GM23338 (cell line): ENCODE results near the gene TIMP3. TPM values are rescaled to one million over a fixed set of nuclear protein-coding genes. Genes with fewer than 3 reads are reported as not detected.

Source experiments
- ATAC-seq: fragments of 200-7000 bp; cut with Tn5 transposase; 3 replicates; pipeline ENCODE4 v1.9.1; 2020
- DNase-seq: peaks from one replicate; pipeline ENCODE4 v3.0.0-alpha.2; 2015; ENCODE audit warnings: low spot score
- H2AFZ ChIP-seq: fragments of 200-600 bp; sonication (generic); 2 replicates; pipeline ENCODE4 v1.8.0; 2016; ENCODE audit warnings: antibody characterized with exemption, mild to moderate bottlenecking, moderate library complexity
- H3F3A ChIP-seq: fragments of 200-600 bp; sonication (generic); replicated peaks from 2 replicates; pipeline ENCODE4 v1.8.0; 2017; ENCODE audit warnings: antibody characterized with exemption, mixed run types, low read depth
- H3K27ac ChIP-seq: fragments of 200-600 bp; sonication (generic); 2 replicates; pipeline ENCODE4 v1.6.1; 2016; ENCODE audit warnings: low read depth
- H3K27me3 ChIP-seq: fragments of 200-600 bp; sonication (generic); 2 replicates; pipeline ENCODE4 v1.8.0; 2016; ENCODE audit warnings: mild to moderate bottlenecking, mixed run types, moderate library complexity; ENCODE audit not compliant: insufficient read depth
- H3K36me3 ChIP-seq: fragments of 200-600 bp; sonication (generic); 2 replicates; pipeline ENCODE4 v1.8.0; 2016; ENCODE audit warnings: mild to moderate bottlenecking; ENCODE audit not compliant: insufficient read depth
- H3K4me1 ChIP-seq: fragments of 200-600 bp; sonication (generic); 2 replicates; pipeline ENCODE4 v1.8.0; 2016; ENCODE audit warnings: mild to moderate bottlenecking, moderate library complexity; ENCODE audit not compliant: insufficient read depth
- H3K4me2 ChIP-seq: fragments of 200-600 bp; sonication (generic); 2 replicates; pipeline ENCODE4 v1.7.1; 2017; ENCODE audit warnings: mixed run types
- H3K4me3 ChIP-seq: fragments of 200-600 bp; sonication (generic); 2 replicates; pipeline ENCODE4 v1.6.1; 2016; ENCODE audit warnings: mixed run types
- H3K79me2 ChIP-seq: fragments of 200-600 bp; sonication (generic); replicated peaks from 2 replicates; pipeline ENCODE4 v1.8.0; 2017; ENCODE audit warnings: mild to moderate bottlenecking; ENCODE audit not compliant: insufficient read depth
- H3K9me2 ChIP-seq: fragments of 200-600 bp; sonication (generic); 2 replicates; pipeline ENCODE4 v1.8.0; 2017; ENCODE audit not compliant: insufficient read depth
- H4K20me1 ChIP-seq: fragments of 200-600 bp; sonication (generic); replicated peaks from 2 replicates; pipeline ENCODE4 v1.8.0; 2017; ENCODE audit warnings: mild to moderate bottlenecking; ENCODE audit not compliant: insufficient read depth
- H3K27ac Mint-ChIP-seq: 2 replicates; pipeline ENCODE4 v1.8.0; 2020; ENCODE audit warnings: inconsistent platforms, mild to moderate bottlenecking, moderate library complexity, mixed read lengths
- H3K27me3 Mint-ChIP-seq: 3 replicates; pipeline ENCODE4 v1.8.0; 2022; ENCODE audit warnings: low read depth, mild to moderate bottlenecking, moderate library complexity, mixed read lengths, inconsistent platforms; ENCODE audit not compliant: insufficient read depth, poor library complexity
- H3K36me3 Mint-ChIP-seq: 3 replicates; pipeline ENCODE4 v1.8.0; 2021; ENCODE audit warnings: low read depth, mild to moderate bottlenecking, inconsistent platforms, moderate library complexity, mixed read lengths
- H3K4me1 Mint-ChIP-seq: 3 replicates; pipeline ENCODE4 v1.8.0; 2020; ENCODE audit warnings: mild to moderate bottlenecking, inconsistent platforms, mixed read lengths
- H3K4me3 Mint-ChIP-seq: 3 replicates; pipeline ENCODE4 v1.8.0; 2021; ENCODE audit warnings: moderate library complexity, mild to moderate bottlenecking, inconsistent platforms, mixed read lengths
- H3K9me3 Mint-ChIP-seq: 3 replicates; pipeline ENCODE4 v1.8.0; 2020; ENCODE audit warnings: moderate library complexity, mild to moderate bottlenecking, inconsistent platforms, mixed read lengths
- CREB1 ChIP-seq: fragments of 250-450 bp; sonication (Bioruptor Pico); IDR thresholded peaks from 2 replicates; pipeline ENCODE4 v1.5.0; 2020; ENCODE audit warnings: low read depth, mild to moderate bottlenecking, moderate library complexity
- CTCF ChIP-seq, 2 experiments: fragments of 200-600 bp in 1 of 2; sonication (generic) in 1 of 2; conservative IDR thresholded peaks; 2 replicates each; pipeline versions ENCODE4 v1.5.1 to v1.6.1; 2016 to 2017; ENCODE audit warnings: antibody characterized with exemption in 2 of 2, low read depth in 2 of 2, mild to moderate bottlenecking in 2 of 2, moderate library complexity in 1 of 2
- ETS1 ChIP-seq: IDR thresholded peaks from 2 replicates; pipeline ENCODE4 v1.6.1; 2016; ENCODE audit warnings: antibody characterized with exemption
- EZH2 ChIP-seq: fragments of 200-600 bp; sonication (generic); IDR thresholded peaks from one replicate; pipeline ENCODE4 v1.8.0; 2017; ENCODE audit warnings: antibody characterized with exemption, mild to moderate bottlenecking, low read depth; ENCODE audit not compliant: unreplicated experiment
- JUNB ChIP-seq: IDR thresholded peaks from one replicate; pipeline ENCODE4 v1.6.1; 2016; ENCODE audit warnings: antibody characterized with exemption; ENCODE audit not compliant: unreplicated experiment
- POLR2AphosphoS5 ChIP-seq: IDR thresholded peaks from 2 replicates; pipeline ENCODE4 v1.6.1; 2016; ENCODE audit warnings: antibody characterized with exemption, low read depth
- REST ChIP-seq: IDR thresholded peaks from one replicate; pipeline ENCODE4 v1.6.1; 2018; ENCODE audit warnings: antibody characterized with exemption; ENCODE audit not compliant: unreplicated experiment
- STAT1 ChIP-seq: IDR thresholded peaks from one replicate; pipeline ENCODE4 v1.6.1; 2016; ENCODE audit warnings: antibody characterized with exemption; ENCODE audit not compliant: unreplicated experiment
- ZNF114 ChIP-seq: fragments of 250-450 bp; sonication (Bioruptor Pico); IDR thresholded peaks from 2 replicates; pipeline ENCODE4 v1.5.0; 2020; ENCODE audit warnings: mild to moderate bottlenecking, moderate library complexity
- ZNF331 ChIP-seq: fragments of 250-450 bp; sonication (Bioruptor Pico); IDR thresholded peaks from 2 replicates; pipeline ENCODE4 v1.5.0; 2020; ENCODE audit warnings: low read depth, mild to moderate bottlenecking, moderate library complexity
- ZNF462 ChIP-seq: fragments of 250-450 bp; sonication (Bioruptor Pico); IDR thresholded peaks from 2 replicates; pipeline ENCODE4 v1.5.0; 2020; ENCODE audit warnings: mild to moderate bottlenecking, moderate library complexity
- polyA plus RNA-seq: library from polyadenylated mRNA; unstranded; fragments of >200 nt; fragmentation: Nextera tagmentation; extraction: Ambion mirVana; gene quantifications from 2 replicates; pipeline ENCODE4 v1.2.1, GENCODE V29; 2016
- total RNA-seq: library from RNA; depleted of rRNA; stranded (reverse); fragments of >200 nt; shearing (Covaris generic); gene quantifications from 2 replicates; pipeline ENCODE4 v1.2.3, GENCODE V29; 2014

The TIMP3 gene
- total and polyA plus RNA-seq, 2 experiments from 2014 or later = 1.4 to 4.3 TPM

- H3K27ac ChIP-seq = no peak overlapping the region
- no peaks in the 10 kb centered on the region for H3K9me3 Mint-ChIP-seq
- H3K4me1 Mint-ChIP-seq = peaks cover 10% of the 10 kb centered on the region
- H3K36me3 Mint-ChIP-seq = 0 out of 3 replicates have a peak, but pooled peaks cover 2% of the 10 kb centered on the region
- H3K36me3 ChIP-seq = no peaks in the 10 kb centered on the region
- DNase-seq (no peak), ATAC-seq (no peak)
- H3K79me2 ChIP-seq = no peaks in the 10 kb centered on the region
- no peak overlapping the region for H3K4me3 Mint-ChIP-seq
- no peak overlapping the region for H3K4me3 ChIP-seq
- no peak overlapping the region for H3K27ac Mint-ChIP-seq
- H3K4me1 ChIP-seq = no peaks in the 10 kb centered on the region
- H3K4me2 ChIP-seq = no peak overlapping the region
- no peaks in the 10 kb centered on the region for H3K27me3 ChIP-seq
- H3F3A ChIP-seq = no peaks in the 10 kb centered on the region
- H3K9me2 ChIP-seq = no peaks in the 10 kb centered on the region
- H3K27me3 Mint-ChIP-seq = peaks cover under 1% of the 10 kb centered on the region
- no peak overlapping the region for H2AFZ ChIP-seq
- TF ChIP-seq STAT1 (no peak), JUNB (no peak), REST (no peak), CREB1 (CRISPR knock-in tag) (no peak), POLR2AphosphoS5 (no peak), EZH2 (no peak), ZNF114 (CRISPR knock-in tag) (no peak), ZNF462 (CRISPR knock-in tag) (no peak), CTCF (conservative IDR thresholded peaks at IDR 0.05; ENCODE audit: low read depth in 2 of 2) (no peak), ETS1 (no peak), ZNF331 (CRISPR knock-in tag) (no peak)
- peaks cover 7% of the 10 kb centered on the region; the same call in 1 of the 2 replicates for H4K20me1 ChIP-seq
Observed at GRCh38 chr22:32786027-32786418, 15.5 kb upstream of the TIMP3 start.
